ENCODE measurements around the gene RAB10.

RAB10 gene

GRCh38 chr2:26008851-26009566 is 24.9 kb upstream of the RAB10 start:
- no peak for DNase-seq (ENCODE audit: insufficient read length, low spot score)
- no peak for FAIRE-seq
- TF ChIP-seq CTCF (IDR thresholded peaks at IDR 0.05; ENCODE audit: insufficient read depth, missing control alignments): no peak

- FAIRE-seq (no peak), DNase-seq (ENCODE audit: insufficient read length, low spot score) (no peak)
Measured at GRCh38 chr2:26009567-26009963, 24.3 kb upstream of the RAB10 start.

GRCh38 chr2:26010943-26011342 is 22.9 kb upstream of the RAB10 start:
- no peak for DNase-seq (ENCODE audit: insufficient read length, low spot score)
- TF ChIP-seq CTCF (IDR thresholded peaks at IDR 0.05; ENCODE audit: insufficient read depth, missing control alignments): no peak
- FAIRE-seq: no peak

More at GRCh38 chr2:26009567-26009963, 24.3 kb upstream of the RAB10 start:
- TF ChIP-seq CTCF (IDR thresholded peaks at IDR 0.05; ENCODE audit: insufficient read depth, missing control alignments): no peak

- DNase-seq (ENCODE audit: insufficient read length, low spot score) (no peak), FAIRE-seq (no peak)
- TF ChIP-seq CTCF (IDR thresholded peaks at IDR 0.05; ENCODE audit: insufficient read depth, missing control alignments): no peak
Measured at GRCh38 chr2:26011609-26011989, 22.3 kb upstream of the RAB10 start.

GRCh38 chr2:26011990-26012856 is 21.7 kb upstream of the RAB10 start:
- DNase-seq (ENCODE audit: insufficient read length, low spot score) (peak; percentile 76), FAIRE-seq (no peak)

GRCh38 chr2:26013668-26014067 is 20.2 kb upstream of the RAB10 start:
- TF ChIP-seq CTCF (IDR thresholded peaks at IDR 0.05; ENCODE audit: insufficient read depth, missing control alignments): no peak
- no peak for DNase-seq (ENCODE audit: insufficient read length, low spot score)
- no peak for FAIRE-seq

More at GRCh38 chr2:26011990-26012856, 21.7 kb upstream of the RAB10 start:
- TF ChIP-seq CTCF (IDR thresholded peaks at IDR 0.05; ENCODE audit: insufficient read depth, missing control alignments): no peak
